GM18873 (cell line): Measurements from ENCODE around the gene GINS1.
"Not testable (repeated sequence)": the region's sequence is repeated elsewhere in the genome, so short reads cannot be mapped to it uniquely, and the experiment has no call there.

ENCODE experiments used
- ATAC-seq: cut with Tn5 transposase; IDR thresholded peaks from one replicate; pipeline ENCODE4 v1.9.1; 2021; ENCODE audit warnings: mild to moderate bottlenecking, moderate library complexity, moderate number of reproducible peaks; ENCODE audit not compliant: unreplicated experiment, low FRiP score

The GINS1 gene

DNA sequence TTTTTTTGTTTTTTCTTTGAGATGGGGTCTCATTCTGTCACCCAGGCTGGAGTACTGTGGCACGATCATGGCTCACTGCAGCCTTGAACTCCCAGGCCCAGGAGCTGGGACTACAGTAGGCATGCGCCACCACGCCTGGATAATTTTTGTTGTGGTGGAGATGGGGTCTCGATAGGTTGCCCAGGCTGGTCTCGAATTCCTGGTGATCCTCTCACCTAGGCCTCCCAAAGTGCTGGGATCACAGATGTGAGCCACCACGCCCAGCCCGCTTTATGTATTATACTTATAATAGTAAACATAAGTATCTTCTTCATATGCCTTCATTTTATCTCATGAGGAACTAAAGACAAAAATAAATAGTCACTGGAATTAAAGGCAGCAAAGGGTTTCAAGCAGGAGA, 63.5 kb downstream of the GINS1 start:
- ATAC-seq: no peak

DNA sequence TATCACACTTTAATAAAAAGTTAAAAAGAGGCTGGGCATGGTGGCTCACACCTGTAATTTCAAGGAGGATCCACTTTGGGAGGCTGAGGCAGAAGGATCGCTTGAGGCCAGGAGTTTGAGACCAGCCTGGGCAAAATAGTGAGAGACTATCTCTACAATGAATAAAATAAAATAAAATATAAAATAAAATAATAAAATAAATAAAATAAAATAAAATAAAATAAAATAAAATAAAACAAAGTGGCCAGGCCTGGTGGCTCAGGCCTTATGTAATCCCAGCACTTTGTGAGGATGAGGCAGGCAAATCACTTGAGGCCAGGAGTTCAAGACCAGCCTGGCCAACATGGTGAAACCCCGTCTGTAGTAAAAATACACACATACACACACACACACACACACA, 65.8 kb downstream of the GINS1 start:
- ATAC-seq: not testable (repeated sequence)

DNA sequence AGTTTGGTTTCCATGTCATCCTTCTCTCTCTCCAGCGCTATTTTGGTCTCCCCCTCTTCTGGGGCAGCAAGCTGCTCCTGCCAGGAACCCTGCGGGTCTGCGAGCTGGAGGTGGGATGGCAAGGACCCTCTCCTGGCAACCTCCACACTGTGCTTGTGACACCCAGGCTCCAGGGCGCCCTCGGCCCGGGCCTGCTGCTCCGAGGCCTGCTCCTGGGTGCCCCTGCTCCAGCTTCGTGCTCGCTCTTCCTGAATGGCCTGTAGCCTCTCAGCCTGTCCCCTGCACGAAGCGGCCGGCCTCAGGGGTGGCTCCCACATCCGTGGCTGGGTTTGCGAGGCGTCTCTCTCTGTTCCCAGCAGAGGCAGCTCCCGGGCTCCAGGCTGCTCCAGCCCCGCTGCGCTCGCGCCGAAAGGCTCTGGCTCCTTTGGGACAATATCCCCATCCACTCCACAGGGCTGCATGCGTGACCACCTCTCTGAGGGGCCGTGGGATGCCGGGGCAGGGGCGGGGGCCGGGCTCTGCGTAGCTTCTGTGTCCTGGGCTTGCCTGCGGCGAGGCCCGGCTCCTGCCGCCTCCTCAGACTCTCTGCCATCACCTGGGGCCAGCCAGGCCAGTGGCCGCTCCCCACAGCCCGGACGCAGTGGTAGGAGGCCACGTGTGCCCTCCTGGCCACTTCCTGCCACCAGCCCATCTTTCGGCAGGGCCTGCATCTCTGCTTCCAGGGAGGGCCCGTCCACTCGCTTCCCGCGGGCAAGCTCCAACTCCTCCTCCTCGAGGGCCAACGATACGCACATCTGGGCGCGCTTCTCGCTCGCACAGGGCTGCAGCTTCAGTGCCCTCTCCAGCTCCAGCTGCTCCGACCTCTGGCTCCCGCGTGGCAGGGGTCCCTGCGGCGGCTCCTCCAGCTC, 68.9 kb downstream of the GINS1 start:
- ATAC-seq: no peak

DNA sequence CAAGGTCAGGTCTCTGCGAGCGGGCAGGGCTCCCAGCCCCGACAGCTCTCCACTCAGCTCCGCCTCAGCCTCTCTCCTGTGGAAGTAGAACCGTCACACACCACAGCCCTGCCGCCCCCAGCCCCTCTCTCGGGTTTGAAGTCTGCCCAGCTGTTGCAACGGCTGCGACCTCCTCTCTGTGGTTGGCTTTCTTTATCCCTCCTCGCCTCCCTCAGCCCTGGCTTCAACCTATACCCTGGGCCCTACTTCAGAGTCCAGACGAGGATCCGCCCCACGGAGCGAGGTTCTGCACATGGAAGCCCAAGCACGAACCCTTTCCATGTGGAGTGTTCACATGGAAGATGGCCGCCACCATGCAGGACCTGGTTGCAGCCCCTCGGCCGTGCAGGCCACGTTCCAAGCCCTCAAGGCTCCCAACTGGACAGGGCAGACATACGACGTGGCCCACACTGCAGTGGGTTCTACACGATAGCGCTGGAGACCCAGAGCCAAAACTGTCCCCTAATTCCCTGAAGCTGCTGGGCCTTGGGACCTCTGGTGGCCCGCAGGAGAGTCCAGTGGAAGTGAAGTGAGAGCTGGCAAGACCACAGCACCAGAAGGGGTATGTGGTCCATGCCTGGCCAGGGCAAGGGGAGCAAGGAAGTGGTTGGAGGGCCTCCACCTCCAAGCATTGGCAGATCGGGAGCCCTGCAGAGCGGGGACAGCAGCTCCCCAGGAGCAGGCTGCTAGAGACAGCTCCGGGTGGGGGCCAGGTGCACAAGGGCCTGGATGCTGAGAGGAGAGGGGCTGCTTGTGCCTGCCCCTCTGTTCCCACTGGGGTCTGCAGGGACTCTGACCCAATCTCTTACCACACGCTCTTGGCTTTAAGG, 69.8 kb downstream of the GINS1 start:
- no peak for ATAC-seq

DNA sequence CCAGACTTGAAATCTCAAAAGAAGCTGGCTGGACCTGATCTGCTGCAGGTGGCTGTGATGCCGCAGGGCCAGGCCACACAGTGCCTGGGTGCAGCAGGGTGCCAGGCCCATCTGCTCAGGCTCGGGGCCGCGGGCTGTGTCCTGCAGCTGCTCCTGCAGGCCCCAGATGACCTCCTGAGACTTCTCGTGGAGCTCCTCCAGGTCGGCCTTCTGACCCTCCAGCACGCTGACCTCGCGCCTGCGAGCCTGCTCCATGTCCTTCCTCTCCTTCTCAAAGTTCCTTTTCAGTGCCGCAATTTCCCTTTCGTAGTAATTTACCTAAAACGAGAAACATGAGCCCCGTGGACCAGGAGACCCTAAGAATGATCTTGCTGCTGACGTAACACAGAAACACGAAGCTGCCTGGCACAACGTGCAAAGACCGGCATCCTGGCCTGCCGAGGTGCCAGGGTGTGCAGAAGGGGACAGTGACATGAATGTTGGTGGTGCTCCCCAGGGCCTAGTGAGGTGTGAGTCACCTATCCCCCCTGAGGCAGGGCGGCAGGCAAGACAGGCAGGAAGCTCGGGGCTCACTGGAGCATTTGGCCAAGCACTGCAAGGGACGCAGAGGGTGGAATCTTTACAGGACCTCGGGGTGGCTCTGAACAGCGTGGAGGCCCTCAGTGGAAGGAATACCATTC, 71.6 kb downstream of the GINS1 start:
- no peak for ATAC-seq

DNA sequence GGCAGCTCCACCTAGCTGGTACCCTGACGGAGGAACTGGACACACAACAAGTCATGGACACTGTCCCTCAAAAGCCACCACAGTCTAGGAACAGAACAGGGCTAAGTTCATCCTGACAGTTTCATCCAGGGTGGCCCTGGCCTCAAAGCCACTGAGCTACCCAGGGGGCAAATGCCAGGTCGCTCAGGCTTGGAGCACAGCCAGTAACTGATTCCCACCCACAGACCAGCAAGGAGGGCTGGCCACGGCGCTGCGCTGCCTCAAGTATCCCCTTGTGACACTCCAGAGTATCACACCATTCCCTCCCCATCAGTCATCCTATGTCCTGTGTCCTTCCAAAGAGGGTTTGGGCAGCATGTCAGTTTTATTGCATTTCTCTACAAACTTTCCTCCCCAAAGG, 72.2 kb downstream of the GINS1 start:
- ATAC-seq: no peak

DNA sequence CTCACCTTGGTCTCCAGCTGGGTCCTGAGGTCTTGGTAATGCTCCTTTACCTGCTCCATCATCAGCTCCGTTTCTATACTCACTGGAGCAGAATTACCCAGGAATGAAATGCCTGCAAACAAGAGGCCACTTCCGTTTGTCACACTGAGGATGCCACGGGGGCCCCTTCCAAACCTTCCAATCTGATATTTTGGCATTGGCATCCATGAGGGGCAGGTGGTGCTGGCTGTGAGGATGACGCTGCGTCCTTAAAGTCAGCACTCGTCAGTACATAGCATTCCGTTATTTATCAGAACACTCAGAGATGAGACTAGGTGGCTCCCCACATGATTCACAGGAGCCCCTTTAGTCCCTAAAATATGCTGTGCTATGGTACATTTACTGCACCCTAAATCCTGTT, 72.7 kb downstream of the GINS1 start:
- ATAC-seq: no peak

DNA sequence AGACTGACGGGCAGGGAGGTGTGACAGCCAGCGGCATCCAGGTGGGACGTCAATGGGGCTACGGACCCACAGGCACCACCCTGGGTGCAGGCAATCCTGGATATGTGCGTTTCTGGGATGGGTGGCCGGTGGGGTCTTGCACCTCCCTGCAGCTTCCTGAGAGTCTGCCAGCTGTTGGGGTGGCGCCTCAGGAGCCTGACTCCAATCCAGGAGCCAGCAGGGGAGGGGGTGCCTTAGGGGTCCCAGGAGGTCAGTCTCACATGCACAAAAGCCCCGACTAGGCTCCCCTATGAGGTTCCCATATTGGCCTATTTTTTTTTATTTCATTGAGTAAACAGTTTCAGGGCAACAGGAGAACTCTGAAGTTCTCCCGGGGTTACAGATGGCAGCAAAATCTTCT, 73.3 kb downstream of the GINS1 start:
- no peak for ATAC-seq

DNA sequence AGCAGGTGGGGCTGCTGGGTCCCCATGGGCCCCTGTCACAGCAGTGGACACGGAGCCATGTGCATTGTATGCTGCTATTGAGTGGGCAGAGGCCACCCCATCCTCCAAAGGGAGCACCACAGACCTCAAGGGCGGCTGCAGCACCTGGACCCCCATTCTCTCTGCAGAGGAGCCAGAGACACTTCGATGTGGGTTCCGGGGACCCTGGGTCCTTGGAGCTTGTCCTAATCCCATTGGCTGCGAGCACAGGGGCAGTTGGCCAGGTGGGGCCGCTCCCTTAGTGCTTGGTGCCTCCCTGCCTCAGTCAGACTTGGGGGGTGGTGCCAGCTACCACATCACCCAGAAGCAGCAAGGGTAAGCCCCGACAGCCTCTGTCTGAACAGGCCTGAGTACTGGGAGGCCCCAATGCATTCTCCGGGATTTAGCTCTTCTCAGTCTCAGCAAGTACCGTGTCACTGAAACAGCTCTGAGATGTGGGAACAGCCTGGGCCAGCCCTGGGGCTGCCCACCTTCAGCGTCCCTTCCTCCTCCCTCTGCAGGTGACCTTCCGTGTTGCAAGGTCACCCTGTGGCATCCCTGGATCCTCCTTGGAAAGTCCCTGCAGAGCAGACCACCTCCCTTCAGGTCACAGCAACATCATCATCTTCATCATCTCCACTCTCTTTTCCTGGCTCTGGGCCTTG, 73.9 kb downstream of the GINS1 start:
- ATAC-seq: no peak

DNA sequence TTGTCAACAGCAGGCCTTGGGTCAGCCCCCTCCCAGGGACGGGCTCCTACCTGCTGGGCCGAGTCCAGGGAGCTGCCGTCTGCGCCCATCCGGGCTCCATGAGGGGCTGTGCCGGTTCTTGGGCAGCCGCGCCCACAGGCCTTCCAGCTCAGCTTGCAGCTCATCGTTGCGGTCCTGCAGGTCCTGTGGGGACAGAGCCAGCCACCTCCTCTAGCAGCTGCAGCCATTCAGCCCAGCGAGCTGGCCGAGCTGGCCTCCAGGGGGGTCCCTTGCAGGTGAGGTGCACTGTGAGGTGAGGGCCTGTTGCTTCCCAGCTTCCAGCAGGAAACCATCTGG, 74.4 kb downstream of the GINS1 start:
- ATAC-seq: no peak

DNA sequence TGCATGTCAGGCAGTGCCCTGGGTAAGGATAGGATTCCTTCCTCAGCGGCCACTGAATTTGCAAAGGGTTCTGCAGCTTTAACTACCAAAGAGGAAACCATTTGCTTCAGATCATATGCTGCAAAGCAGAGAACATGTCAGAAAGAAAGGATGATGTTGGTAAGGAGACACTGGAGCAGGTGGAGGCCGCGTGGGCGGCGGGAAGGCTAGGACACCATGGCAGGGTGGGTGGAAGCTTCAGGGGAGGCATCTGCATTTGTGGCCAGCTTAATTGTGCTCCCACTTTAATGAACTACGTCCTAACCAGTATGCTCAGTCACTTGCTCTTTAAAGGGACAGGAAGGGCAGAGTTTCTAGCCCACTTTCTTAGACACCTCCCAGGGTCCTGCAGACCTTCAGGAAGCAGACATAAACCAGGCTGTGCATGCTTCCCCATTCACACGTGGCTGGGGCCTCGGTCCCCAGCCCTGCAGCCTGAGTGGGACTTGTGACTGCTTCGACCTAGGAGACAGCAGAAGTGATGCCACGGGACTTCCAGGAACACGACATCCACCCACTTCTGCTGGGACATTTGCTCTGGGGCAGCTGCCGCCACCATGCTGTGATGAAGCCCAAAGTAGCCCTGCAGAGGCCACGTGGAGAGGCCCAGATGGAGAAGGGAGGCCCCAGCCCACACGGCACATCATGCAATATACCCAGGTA, 76.1 kb downstream of the GINS1 start:
- no peak for ATAC-seq

DNA sequence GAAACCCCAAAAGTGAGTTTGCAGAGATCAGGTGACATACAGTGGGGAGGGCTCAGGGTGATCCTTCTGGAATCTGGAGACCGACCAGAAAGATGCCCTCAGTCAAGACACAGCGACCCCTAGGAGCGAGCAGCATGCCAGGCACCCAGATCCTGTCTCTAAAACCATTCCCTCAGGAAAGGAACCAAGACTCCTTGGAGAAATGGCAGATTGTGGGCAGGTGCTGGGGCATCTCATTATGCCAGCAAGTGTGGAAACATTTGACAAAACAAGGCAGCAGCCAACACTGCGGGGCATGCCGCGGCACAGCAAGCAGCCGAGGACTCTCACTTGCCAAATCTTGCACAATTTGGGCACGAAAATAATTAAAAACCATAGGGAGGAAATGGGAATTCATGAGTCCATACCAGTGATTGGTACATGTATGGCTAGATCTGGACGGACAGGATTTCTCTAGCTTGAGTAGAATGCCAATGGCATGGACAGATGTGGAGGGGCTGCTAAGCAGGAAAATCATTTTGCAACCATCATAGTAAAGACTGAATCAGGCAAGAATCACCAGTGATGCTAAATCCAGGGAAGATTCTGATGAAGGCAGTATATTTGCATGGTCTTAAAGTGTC, 76.9 kb downstream of the GINS1 start:
- ATAC-seq: no peak

DNA sequence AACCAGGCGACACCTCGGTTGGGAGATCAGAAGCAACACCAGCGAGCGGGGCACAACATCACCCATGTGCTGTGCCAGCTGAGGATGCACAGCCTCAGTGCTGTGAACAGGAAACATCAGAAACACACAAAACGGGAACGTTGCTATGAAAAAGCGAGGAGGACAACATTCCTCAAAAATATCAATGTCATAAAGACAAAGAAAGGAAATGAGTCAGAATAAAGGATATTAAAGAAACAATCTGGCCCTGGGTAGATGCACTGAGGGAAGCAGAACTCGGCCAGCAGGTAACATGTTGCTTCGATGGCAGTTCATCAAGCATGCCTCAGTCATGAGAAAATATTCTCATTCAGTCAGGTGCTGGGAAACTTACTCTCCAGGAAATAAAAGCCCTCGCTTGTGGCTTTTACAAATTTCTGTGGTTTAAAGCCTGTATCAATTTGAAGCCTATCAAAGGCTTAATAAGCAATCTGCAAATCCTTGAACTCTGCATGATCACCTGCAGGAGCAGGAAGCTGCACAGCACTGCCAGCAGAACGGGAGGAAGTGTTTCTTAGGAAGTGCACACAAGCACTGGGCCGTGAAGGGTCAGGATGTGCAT, 77.5 kb downstream of the GINS1 start:
- ATAC-seq: no peak

DNA sequence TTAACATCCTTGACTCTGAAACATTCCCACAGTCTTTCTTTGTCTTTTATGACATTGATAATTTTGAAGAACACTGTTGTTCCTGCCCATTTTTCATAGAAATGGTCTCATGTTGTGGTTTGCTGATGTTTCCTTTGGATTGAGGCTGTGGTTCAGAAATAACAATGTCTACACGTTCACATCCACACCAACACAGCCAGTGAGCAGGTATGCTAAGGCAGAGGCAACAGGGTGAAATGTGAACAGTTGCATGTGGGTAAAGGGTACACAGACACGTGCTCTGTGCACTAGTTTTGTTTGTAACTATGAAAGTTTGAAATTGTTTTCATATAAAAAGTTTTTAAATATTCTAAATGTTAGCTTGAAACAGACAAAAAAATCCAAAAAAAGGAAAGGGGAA, 78.4 kb downstream of the GINS1 start:
- ATAC-seq: no peak

DNA sequence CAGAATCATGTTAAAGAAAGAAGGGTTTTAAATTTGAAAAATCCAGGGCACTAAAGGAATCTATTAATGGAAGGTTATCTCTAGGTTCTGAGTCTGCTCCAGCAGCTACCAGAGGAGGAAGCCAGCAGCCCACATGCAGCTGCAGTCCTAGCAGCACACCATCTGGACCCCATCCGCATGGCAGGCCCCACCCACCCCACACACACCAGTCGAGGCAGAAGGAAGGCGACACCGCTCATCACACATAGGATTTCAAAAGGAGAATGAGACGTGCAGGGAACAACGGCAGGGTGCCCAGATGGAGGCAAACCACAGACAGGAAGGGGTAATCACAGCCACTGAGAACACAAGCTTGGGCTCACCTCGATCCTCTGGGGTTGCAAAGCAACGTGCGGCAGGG, 78.9 kb downstream of the GINS1 start:
- no peak for ATAC-seq

DNA sequence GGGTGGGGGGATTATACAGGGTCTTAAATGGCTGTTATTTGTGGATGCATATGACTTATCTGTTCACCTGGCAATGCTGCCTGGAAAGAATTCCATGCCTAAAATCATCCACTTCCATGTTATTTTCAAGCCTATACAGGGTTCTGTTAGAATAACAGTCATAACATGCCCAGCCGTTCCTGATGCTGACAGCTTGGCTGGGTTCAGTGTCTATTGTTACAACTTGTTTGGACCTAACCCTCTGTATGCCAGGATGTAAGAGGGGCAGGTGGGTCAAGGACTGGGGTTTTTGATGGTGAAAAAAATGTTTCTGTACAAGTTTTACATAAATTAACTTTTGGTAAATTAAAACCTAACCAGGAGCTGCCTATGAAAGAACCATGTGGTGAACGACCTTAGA, 79.8 kb downstream of the GINS1 start:
- ATAC-seq: no peak

DNA sequence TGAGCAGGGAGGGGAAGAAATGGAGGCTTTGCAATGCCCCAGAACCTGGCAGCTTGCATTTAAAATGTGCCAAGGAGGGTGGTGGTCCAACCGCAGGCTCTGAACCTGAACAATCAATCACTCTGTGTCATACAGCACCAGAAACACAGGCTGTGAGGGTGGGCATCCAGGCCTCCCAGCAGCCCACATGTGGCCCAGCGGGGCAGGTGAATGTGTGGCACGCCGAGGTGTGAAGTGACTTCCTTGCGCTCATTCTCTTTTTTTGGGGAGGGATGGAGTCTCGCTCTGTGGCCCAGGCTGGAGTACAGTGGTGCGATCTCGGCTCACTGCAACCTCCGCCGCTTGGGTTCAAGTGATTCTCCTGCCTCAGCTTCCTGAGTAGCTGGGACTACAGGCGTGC, 80.5 kb downstream of the GINS1 start:
- ATAC-seq: no peak

DNA sequence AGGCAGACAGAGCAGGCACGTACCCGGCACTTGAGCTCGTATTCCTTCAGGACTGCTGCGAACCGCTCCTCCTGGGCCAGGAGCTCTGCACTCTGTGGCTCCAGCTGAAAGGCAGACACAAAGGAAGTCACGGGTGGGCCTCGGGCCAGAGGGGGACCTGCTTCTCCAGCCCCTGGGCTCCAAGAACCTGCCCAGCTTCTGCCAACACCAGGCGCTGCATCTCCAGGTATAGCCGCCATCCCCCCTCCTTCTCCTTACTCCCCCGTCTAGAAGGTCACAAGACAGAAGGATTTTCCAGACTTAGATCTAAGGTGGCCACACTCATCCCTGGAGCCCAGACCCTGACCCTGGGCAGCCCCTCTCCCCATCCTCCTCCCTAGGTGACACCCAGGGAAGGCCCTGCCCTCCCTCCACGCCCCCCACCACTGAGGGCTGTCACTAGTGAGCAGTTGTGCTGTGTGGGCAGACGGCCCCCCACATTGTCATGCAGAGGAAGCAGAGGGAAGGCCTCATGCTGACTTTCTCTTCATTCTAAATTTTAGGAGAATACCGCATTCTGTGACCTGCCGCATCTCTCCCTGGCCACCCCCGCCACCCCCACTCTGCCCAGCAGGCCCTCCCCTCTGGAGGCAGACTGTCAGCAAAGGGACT, 81.9 kb downstream of the GINS1 start:
- ATAC-seq: no peak
